NCI-H1694 treated with DMSO at 0.1 percent for 48 hours (cell line): ENCODE measurements around the gene RAB25.
"Not testable (repeated sequence)": the region's sequence is repeated elsewhere in the genome, so short reads cannot be mapped to it uniquely, and the experiment has no call there.

Experiments
- DNase-seq: peaks from one replicate; lab custom pipeline; 2025; lab: John Stamatoyannopoulos, UW

Gene RAB25

DNA sequence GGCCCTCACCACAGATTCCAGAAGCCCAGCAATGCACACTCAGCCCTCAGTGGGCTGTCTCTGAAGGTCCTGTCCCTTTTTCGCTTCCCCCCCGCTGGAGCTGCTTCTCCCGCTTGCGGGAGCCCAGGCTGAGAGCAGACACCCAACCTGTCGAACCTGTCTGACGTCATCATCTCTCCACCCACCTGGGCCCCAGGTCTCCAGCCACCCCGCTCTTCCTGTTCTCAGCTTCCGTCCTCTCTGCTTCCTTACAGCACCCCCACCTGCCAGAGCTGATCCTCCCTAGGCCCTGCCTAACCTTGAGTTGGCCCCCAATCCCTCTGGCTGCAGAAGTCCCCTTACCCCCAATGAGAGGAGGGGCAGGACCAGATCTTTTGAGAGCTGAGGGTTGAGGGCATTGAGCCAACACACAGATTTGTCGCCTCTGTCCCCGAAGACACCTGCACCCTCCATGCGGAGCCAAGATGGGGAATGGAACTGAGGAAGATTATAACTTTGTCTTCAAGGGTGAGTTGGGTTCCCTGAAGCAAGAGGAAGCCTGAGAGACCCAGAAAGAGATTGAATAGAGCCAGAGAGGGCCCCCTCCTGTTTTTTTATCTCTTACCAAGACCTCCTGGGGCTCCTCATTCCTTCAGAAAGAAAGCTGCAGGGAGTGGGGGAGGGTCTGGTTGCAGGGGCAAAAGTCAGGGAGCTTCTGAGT is at the start of gene RAB25:
RAB25 (plus strand) TSS at position 224 of the 700 bp plus-strand sequence; CDS start at position 465, 241 bp downstream.
- DNase-seq = no peak

DNA sequence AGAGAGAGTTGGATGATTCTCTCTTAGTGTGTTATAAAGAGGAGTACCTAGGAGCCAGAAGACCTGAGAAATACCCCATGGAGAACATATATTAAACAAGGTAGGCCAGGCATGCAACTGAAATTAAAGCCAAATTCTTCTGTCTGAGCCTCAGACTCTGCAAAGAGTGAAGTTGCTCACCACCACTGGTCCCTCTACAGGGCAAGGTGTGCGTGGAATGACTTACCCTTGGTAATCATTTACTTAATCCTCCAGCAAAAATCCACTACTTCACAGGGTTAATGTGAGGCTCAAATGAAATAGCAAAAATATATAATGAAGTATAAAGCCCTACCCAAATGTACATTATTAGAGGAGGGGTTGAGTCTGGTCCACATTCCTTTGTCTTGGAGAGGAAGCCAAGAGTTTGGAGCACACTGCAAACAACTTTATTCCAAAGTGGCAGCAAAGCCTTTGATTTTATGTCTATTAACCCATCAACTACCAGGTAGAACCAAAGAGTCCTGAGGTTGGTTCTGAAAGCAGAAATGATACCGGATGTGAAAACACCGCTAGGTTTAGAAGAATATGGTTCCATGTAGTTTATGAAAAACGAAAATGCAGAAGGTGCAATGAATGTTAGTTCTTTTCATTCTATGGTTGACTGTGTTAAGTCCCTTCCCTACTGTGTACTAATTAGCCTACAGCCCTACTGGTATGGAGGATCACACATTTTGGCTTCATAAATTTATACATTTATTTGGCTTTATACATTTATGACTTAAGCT is 48.7 kb upstream of the RAB25 start:
- DNase-seq = no peak

DNA sequence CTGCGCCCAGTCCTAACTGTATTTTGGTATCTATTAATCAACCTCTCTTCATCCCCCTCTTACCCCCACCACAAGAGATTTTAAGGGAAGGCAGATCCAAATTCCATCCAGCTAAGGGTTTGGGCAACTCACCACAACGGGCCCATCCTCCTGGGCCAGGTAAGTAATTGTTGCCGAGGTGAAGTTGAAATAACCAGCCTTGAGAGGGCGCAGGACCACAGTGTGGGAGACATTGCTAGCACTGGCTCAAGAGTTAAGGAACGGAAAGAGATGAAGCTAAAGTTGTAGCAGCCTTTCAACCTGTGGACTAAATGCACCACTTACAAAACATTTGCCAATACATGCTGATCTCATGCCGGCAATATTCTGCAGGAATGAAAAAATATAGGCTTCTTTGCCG is 46.1 kb upstream of the RAB25 start:
- no peak for DNase-seq

DNA sequence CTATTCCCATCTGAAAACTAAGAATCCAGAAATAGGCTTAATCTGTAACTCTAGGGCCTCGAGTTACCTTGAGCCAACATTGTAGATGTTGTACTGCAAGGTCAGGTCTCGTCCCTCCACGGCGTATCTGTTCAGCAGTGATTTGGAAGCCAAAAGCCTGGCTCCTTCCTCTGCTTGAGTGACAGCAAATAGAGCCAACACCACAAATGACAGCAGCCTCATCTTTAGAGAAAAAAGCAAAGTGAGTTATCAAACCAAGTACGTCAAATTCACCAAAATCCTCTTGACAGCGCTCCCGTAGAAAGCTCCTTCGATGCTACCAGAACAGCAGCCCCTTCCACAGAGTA is 41.0 kb upstream of the RAB25 start:
- DNase-seq = no peak

DNA sequence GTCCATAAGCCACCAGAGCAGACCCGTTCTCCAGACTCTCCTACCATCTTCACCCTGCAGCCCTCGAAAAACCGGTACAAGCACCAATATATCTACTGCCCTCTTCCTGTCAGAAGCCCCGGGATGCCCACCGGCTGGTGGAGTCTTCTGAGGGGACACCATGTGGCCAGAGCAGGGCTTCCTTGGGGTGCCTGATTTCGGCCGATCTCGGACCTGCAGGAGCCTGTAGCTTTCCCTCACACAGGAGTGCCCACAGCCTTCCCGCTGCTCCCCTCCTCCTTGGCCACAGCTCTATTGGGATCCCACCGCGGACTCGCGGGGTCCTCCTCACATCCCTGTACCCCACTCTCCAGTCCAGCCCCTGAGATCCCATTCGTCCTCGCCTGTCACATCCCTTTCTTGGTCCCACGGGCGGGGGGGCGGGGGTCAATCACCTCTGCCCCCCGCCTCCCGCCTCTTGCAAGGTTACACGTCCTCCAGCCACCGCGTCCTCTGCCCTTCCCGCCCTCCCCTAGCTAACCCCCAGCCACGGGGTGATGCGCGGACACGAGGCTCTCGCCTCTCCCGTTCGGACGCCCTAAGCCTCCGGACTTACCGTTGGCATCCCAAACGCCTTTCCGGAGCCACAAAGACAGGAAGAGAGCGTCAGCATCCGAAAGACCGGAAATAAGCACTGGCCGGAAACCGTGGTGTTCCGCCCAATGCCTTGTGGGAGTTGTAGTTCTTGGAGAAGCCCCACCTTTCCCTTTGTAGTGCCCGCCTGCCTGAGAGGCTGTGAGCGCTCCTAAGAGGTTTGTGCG is 40.5 kb upstream of the RAB25 start, which contains the start of gene SSR2:
SSR2 (minus strand) TSS at position 659 of the 800 bp plus-strand sequence. CDS start 784 bp downstream, outside the sequence.
- DNase-seq = peak; percentile 99

DNA sequence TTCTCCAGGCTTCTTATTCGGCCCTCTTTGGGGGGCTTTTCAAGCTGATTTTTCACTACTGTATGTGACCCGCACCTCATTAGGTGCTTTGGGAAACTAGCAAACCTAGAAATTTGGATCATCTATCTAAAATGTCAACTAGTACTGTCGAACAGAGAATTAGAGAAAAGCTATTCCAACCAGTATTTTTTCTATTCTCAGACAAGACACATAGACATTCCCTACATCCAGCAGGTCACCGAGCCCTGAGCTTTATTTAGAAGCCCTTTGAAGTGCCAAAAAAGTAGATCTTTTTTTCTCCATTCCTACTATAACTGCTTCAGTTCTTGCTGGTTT is 39.9 kb upstream of the RAB25 start:
- DNase-seq = no peak

DNA sequence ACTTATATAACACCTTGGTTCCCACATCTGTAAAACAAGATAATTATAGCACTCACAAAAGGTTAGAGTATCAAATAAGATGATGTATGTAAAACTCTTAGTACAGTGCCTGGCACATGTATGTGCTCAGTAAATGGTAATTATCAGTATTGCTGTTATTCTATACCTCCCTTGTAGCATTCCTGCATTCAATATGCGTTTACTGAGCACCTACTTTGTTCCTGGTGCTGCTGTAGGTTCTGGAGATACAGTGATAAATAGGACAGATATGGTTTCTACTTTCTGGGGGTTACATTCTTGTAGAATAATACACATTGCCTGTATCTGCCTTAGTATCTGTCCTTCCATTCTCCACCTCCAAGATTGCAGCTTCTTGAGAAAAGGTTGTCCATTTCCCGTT is 39.0 kb upstream of the RAB25 start:
- no peak for DNase-seq

DNA sequence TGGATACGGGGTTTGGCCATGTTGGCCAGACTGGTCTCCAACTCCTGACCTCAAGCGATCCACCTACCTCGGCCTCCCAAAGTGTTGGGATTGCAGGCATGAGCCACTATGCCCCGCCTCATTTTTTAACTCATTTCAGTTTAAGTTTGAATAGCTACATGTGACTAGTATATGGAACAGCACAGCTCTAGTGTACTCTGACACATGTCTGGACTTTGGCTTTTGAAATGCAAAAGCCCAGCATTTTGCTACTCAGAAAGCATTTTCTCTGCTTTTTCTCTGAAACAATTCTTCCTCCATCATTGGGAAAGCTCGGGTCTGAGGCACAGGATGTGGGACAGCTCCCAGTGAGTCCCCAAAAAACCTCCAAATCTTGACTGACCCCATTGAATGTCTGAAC is 36.2 kb upstream of the RAB25 start:
- no peak for DNase-seq

DNA sequence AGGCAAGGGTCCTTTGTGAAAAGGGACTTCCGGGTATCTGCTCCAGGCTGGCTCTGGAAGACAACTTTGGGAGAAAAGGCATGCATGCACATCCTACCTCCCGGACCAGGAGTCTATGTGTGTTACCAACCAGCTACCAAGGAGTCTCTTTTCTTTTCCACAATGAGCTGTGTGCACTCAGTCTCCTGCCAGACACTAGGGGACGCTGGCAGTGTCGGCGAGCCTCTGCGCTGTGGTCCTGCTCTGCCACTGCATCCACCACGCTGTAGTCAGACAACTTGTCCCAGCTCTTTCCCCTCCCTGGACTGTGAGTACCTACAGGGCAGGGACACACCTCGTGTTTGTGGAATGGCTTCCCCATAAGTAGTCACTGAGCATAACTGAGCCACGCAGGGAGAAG is 35.1 kb upstream of the RAB25 start:
- DNase-seq = peak; percentile 92

DNA sequence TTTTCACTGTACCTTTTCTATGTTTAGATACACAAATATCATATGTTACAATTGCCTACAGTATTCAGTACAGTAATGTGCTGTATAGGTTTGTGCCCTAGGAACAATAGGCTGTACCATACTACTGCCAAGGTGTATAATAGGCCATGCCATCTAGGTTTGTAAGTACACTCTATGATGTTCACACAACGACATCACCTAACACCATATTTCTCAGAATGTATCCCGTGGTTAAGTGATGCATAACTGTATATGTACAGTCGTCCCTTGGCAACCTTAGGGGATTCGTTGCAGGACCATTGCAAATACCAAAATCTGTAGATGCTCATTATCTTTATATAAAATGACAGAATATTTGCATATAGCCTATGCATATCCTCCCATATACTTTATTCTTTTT is 34.4 kb upstream of the RAB25 start:
- DNase-seq = no peak

DNA sequence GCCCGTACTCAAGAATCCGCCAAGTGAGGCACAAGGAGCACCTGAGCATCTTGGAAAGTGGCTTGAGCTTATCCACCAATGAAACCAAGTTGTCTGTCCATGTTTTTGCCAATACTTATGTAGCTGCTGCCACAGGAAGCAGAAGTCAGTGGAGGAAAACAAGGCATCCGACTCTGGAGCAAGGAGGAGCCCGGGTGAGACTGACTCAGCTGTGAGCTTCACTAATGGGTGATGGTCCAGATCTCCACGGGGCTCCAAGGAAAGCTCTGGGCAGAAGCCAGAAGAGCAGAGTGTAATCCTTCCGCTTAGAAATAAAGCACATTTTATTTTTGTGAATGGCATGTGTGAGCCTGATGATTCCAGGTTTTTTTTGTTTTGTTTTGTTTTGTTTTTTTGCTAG is 27.9 kb upstream of the RAB25 start:
- DNase-seq = no peak

DNA sequence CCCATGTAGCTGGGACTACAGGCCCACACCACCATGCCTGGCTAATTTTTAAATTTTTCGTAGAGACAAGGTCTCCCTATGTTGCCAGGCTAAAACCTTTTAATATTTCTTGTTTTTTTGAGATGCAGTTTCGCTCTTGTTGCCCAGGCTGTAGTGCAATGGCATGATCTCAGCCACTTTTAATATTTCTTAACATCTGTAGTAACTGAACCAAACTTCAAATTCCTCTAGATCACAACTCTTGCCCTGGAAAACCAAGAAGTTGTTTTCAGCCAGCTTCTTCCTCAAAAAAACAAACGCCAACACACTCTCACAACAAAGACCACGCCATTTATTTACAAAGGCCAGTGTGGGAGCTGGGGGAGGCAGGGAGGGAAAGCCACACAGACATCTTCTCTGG is 26.0 kb upstream of the RAB25 start:
- not testable (repeated sequence) for DNase-seq

DNA sequence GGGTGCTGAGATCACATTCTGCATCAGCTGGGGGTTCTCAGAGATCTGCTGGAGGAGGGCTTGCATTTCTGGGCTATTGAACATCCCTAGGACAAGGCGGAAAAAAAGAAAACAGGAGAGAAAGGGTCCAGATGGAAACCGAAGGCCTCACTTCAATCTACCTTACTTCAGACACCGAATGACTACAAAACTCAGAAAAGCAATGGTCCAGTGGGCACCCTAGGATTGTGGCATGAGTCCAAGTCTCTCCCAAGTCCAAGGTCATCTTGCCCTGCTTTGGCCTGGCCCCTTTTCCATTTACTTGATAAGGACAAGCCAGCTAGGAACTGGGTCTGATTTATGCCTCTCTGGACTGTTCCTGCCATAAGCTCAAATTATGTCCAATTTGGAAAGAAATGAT is 18.1 kb upstream of the RAB25 start:
- no peak for DNase-seq

DNA sequence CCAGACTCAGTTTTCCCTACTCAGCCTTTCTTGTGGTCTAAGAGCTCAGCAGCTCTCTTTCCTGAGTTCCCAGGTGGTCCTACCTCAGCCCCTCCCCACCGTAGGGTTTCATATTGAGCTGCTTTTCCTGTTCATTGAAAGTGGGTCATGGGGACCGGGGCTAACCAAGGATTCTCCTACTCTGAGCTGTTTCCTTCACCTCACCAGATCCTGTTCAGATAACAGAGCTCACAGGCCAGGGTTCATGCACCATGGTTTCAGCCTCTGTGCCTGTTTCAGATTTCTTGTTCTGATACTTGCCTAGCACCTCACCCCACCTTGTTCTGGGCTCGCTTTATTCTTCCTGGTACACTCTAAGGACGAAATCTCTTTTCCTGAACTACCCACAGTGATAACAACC is 15.9 kb upstream of the RAB25 start:
- DNase-seq = no peak

DNA sequence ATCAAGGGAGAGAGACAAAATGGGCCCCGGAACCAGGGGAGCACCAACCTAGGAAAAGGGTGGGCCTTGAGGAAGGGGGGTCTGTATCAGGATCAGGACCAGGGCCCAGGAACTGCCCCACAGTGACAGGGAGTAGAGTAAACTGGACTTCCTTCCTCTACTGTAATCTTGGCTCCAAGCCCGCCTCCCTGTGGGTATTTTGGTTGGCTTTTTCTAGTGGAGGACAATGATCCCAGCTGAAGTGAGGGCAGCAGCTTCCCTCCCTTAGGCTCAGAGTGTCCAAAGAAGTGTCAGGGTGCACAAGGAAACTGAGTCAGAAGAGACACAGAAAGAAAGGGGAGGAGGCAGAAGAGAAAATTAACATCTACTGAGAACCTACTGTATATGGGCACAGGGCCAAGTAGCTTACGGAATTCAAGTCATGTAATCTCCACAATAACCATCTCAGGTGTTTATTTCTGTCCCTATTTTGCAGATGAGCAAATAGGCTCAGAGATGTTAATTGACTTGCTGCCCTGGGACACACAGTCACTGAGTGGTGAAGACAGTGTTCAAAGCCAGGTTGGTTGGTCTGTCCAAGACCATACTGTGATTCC is 12.2 kb upstream of the RAB25 start:
- no peak for DNase-seq

DNA sequence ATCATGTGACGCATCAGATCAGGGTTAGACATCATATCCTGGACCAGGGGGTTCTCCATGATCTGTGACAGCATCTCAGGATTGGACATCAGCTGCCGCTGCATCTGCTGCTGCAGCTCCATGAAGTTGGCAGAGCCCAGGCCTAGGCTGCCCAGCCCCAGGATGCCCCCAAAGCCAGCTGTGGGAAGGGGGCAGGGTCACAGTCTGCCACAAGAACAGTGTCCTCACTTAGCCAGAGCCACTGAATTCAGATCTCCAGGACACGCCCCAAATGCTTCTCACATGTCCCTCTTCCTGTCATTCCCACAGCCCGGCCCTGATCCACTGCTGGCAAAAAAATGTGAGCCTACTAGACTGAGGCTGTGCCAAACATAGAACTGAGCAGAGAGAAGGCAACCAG is 10.6 kb upstream of the RAB25 start:
- DNase-seq = no peak

DNA sequence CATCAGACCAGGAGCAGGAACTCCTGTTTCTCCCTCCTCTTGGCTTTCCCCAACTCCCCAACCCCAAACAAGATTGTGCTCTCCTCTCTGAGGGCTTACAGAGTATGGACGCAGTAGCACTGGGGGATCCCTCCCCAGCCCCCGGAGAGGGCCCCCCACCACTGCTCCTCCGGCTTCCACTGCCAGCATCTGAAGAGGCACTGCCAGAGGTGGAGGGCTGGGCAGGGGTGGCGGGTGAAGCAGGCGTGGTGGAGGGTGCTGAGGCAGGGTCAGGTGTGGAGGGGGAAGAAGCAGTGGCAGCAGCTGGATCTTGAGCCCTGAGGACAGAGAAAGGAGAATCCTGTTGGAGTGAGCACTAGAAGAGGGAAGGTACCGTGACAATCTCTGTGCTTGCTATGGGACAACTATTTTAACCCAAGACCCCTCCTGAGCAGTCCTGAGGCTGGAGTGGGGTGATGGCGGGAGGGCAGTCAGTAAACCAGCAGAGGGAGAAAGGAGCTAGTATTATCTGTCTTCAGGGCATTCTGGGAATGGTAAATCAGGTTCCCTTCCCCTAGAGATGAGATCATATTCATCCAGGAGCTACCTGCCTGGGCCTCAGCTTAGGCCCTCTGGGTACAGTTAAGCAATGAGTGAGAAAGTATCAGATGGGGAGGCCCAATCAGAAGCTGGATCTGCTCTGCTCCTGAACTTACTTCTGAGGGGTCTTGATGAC is 9.8 kb upstream of the RAB25 start:
- no peak for DNase-seq

DNA sequence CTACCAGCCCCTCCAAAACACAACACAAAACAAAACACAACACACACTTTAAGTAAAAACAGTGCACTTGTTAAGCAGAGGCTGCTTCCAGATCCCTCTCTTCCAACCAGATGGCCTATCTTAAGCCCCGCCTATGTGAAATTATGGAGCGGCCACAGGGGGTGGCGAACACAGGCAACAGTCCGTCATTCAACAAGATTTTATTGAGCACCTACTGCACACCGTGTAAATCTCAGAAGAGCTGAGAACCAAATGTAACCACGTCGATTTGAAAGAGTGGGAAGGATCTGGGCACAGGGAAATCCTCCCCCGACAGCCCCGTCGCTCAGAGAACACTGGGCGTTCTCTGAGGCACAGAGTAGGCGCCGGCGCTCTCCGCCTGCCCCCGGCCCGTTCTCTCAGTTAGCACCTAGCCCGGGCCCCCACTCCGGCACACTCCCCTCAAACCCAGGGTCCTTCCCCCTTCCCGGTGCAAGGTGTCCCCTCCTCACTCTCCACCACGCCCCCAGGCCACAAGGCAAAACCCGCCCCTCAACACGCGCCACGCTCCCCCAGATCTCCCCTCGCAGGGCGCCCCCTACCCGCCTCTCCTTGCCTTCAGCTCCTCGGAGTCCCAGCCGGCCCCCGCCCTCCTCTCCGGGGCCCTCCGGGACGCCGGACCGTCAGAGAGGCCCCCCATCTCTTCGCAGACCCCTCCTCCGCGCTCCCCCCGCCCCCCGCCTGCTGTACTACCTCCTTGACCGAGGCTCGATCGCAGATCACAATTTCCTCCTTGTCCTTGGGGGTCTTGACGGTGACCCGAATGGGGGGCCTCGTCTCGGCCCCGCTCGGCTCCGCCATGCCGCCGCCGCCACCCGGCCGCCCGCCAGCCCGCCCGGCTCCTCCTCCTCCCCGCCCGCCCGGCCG is 7.8 kb upstream of the RAB25 start:
- DNase-seq = peak; percentile 81

DNA sequence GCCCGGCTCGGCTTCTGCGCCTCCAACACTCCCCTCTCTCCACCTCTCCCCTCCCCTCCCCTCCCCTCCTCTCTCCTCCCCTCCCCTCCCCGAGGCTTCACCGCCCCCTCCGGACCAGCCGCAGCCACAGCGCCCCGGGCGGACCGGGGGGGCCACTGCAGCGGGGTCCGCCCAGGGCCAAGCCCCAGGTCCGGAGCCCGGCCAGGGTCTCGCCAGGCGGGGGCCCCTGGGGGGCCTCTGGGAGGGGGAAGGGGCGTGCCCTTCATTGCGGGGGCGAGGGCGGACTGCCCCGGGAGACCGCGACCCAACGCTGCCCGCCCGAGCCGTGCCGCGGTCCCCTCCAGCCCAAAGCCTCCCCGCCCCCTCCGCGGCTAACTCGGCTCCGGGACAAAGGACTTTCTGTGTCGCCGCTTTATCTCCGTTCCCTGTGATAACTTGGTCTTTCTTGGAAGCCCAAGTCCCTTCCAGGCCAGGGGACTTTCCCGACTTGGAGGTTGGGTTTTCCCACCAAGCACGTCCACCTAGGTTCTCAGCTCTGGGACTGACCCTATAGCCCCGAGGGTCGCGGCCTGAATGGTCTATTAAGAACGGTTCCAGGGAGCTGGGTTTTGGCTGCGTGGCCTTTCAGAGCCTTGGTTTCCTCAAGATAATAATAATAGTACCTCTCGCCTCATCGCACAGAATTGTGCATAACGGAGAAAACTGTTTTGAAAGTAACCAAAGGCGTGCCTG is 7.0 kb upstream of the RAB25 start, which contains the start of gene UBQLN4:
UBQLN4 (minus strand) TSS at position 31 of the 732 bp plus-strand sequence. CDS start 97 bp downstream, outside the sequence.
- DNase-seq = peak; percentile 89
